ENCODE data around the gene DNAJC30.

DNA sequence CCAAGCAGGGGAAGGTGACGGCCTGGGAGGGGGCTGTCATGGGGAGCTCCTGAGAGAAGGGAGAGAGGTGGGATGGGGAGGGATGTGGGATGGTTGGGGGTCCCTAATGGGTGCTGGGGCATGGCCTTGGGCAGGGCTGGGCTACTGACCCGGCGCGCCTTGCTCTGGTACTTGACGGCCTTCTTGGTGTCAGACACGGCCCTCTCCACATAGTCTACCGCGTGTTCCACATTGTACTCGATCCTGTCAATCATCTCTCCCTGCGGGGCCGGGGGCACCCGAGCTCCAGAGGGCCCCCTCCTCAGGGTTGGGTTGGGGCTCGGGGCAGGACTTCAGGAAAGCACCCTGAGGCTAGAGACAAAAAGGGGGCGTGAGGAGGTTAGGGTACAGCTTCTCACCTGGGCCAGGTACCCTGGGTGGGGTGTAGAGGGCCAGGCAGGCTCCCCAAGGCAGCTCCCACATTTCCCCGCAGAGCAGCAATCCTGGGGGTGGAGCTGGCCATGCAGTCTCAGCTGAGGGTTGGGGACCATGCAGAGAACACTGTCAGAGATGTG is 17.4 kb upstream of the DNAJC30 start:
- no peak for TF ChIP-seq ZNF274 (IDR thresholded peaks at IDR 0.05; ENCODE audit: low read depth, low read length)
- no peak for TF ChIP-seq YY1 (IDR thresholded peaks at IDR 0.05; ENCODE audit: insufficient read depth, insufficient read length)
- no peak for TF ChIP-seq SUZ12 (IDR thresholded peaks at IDR 0.05; ENCODE audit: extremely low read depth, insufficient read depth, insufficient read length)

Data from NT2/D1 (cell line).